Ovary (tissue), 9 donors: ENCODE data around the gene CALM1. TPM values are rescaled to one million over a fixed set of nuclear protein-coding genes. Genes with fewer than 3 reads are reported as not detected.

Experiments used
- DNase-seq, 5 donors: peaks; one replicate each; pipeline ENCODE4 v3.0.0-alpha.2; 2019 to 2020
- H3K27ac ChIP-seq, 2 donors: fragments of 200-600 bp; one replicate each; pipeline versions ENCODE4 v1.5.1 to v1.8.0; 2019 to 2022
- H3K27me3 ChIP-seq: fragments of 200-600 bp; one replicate; pipeline ENCODE4 v1.8.0; 2022
- H3K36me3 ChIP-seq: fragments of 200-600 bp; sonication (generic); one replicate; pipeline ENCODE4 v1.5.1; 2019
- H3K4me1 ChIP-seq: one replicate; pipeline ENCODE4 v1.8.1; 2013; ENCODE audit warnings: mild to moderate bottlenecking, moderate library complexity; ENCODE audit not compliant: insufficient read depth
- H3K4me3 ChIP-seq: fragments of 200-600 bp; sonication (generic); one replicate; pipeline ENCODE4 v1.5.1; 2017
- H3K9me3 ChIP-seq, 2 donors: fragments of 200-600 bp in 1 of 2; sonication (generic) in 1 of 2; one replicate each; pipeline versions ENCODE4 v1.5.1 to v1.8.1; 2013 to 2019; ENCODE audit warnings: mild to moderate bottlenecking in 1 of 2, moderate library complexity in 1 of 2
- CTCF ChIP-seq, 3 donors: fragments of 450-650 bp in 2 of 3; fragments of 200-600 bp in 1 of 3; IDR thresholded peaks; one replicate each; pipeline versions ENCODE4 v1.5.1 to v1.8.0; 2016 to 2022; ENCODE audit warnings: antibody characterized with exemption in 3 of 3, mild to moderate bottlenecking in 1 of 3
- EP300 ChIP-seq: sonication (generic); formaldehyde crosslinking; IDR thresholded peaks from one replicate; pipeline ENCODE4 v1.6.1; 2017; ENCODE audit warnings: antibody characterized with exemption
- POLR2A ChIP-seq: fragments of 450-650 bp; IDR thresholded peaks from one replicate; pipeline ENCODE4 v1.6.1; 2017; ENCODE audit warnings: antibody characterized with exemption, mild to moderate bottlenecking, moderate library complexity
- WGBS, 3 donors: extraction: QIAGEN DNeasy Blood & Tissue Kit in 1 of 3; methylation state at CpG; one replicate each; pipeline versions ENCODE4 v1.1.5 to v1.1.7; 2013 to 2017; 5-methylcytosine and 5-hydroxymethylcytosine counted together
- intact Hi-C, 4 donors: fragments of 100-400 bp; cut with DNase I; formaldehyde crosslinking; loops; one replicate each; pipeline versions ENCODE4 v1.11.0 to v1.15.1; 2022 to 2023
- polyA plus RNA-seq, 2 donors: library from polyadenylated mRNA; stranded (reverse); fragments of 200-250 nt in 1 of 2; fragments of 350-450 nt in 1 of 2; fragmentation: Illumina TruSeq in 1 of 2; extraction: RNeasy Lipid Tissue Mini Kit (QIAGEN cat#74804) in 1 of 2; gene quantifications; one replicate each; pipeline ENCODE4 v1.2.3, GENCODE V29; 2013 to 2014
- total RNA-seq, 7 donors: library from RNA; depleted of rRNA in 2 of 7; stranded (reverse); fragments of >200 nt in 2 of 7; fragmentation: NEBNext Ultra II Directional in 3 of 7; extraction: Animal tissue kit (Norgen Biotek cat#: 25700) in 3 of 7; gene quantifications; one replicate each; pipeline versions ENCODE4 v1.1.0 to v1.2.4, GENCODE V29; 2016 to 2023
- donor health status: DM: no; HTN: no; CAD: no; lungs with moderate emphysema.
- donor health status: DM: no; HTN: no; CAD: no.
- donor health status: Bipolar disorder and iron deficiency.
- donor health status: DM: yes; HTN: yes; CAD: no.
- donor health status: DM: no; HTN: no; CAD: no.
- donor health status: DM: yes; HTN: yes; CAD: no.

CALM1 gene
- total and polyA plus RNA-seq, 9 donors = 122 to 514 (median 225) TPM

GRCh38 chr14:90426663-90427062, 29.8 kb downstream of the CALM1 start:
- Histone ChIP-seq H3K9me3 (no peaks in the 10 kb centered on the region), H3K4me1 (no peaks in the 10 kb centered on the region), H3K27me3 (no peaks in the 10 kb centered on the region), H3K36me3 (no peaks in the 10 kb centered on the region), H3K4me3 (no peak overlapping the region), H3K27ac (no peak overlapping the region)
- intact Hi-C loops = no loop called here
- peak in 2 of 5 donors; percentile 32 to 37 for DNase-seq
- no peak for TF ChIP-seq EP300
- TF ChIP-seq POLR2A = no peak
- TF ChIP-seq CTCF (IDR thresholded peaks at IDR 0.05) = no peak
- 39 to 43% (median 42%) methylated on average over 10 of the region's 10 CpGs for WGBS, 3 donors

GRCh38 chr14:90427848-90428426, 31.1 kb downstream of the CALM1 start:
- no peak for TF ChIP-seq POLR2A
- TF ChIP-seq CTCF (IDR thresholded peaks at IDR 0.05) = no peak
- Histone ChIP-seq H3K4me3 (no peak overlapping the region), H3K4me1 (no peaks in the 10 kb centered on the region), H3K9me3 (no peaks in the 10 kb centered on the region), H3K27ac (no peak overlapping the region), H3K27me3 (no peaks in the 10 kb centered on the region), H3K36me3 (no peaks in the 10 kb centered on the region)
- WGBS, 3 donors = 52 to 68% (median 55%) methylated on average over 12 of the region's 12 CpGs
- intact Hi-C loops = no loop called here
- DNase-seq = peak in 1 of 5 donors; percentile 13

GRCh38 chr14:90428676-90429075, 31.8 kb downstream of the CALM1 start:
- DNase-seq = no peak
- TF ChIP-seq EP300 (no peak), POLR2A (no peak), CTCF (IDR thresholded peaks at IDR 0.05) (no peak)
- WGBS, 3 donors = 95 to 98% (median 96%) methylated on average over 2 of the region's 2 CpGs
- Histone ChIP-seq H3K27me3 (no peaks in the 10 kb centered on the region), H3K27ac (no peak overlapping the region), H3K36me3 (no peaks in the 10 kb centered on the region), H3K9me3 (no peaks in the 10 kb centered on the region), H3K4me3 (no peak overlapping the region), H3K4me1 (no peaks in the 10 kb centered on the region)
- intact Hi-C loops = no loop called here

- H3K27me3 ChIP-seq = no peaks in the 10 kb centered on the region
- no peak for DNase-seq
- no peaks in the 10 kb centered on the region for H3K9me3 ChIP-seq
- H3K27ac ChIP-seq = no peak overlapping the region
- H3K36me3 ChIP-seq = no peaks in the 10 kb centered on the region
- 89 to 95% (median 91%) methylated on average over 3 of the region's 3 CpGs for WGBS, 3 donors
- H3K4me1 ChIP-seq = no peaks in the 10 kb centered on the region
- no peak overlapping the region for H3K4me3 ChIP-seq
- TF ChIP-seq POLR2A = no peak
- TF ChIP-seq EP300 = no peak
- no peak for TF ChIP-seq CTCF (IDR thresholded peaks at IDR 0.05)
- intact Hi-C loops = no loop called here
Measured at GRCh38 chr14:90429236-90429635, 32.4 kb downstream of the CALM1 start.
